Subcutaneous adipose tissue (tissue), 4 donors: ENCODE results near the gene KCNJ2. TPM values are rescaled to one million over a fixed set of nuclear protein-coding genes. Genes with fewer than 3 reads are reported as not detected.

Source experiments
- total RNA-seq, 4 donors: library from RNA; depleted of rRNA; stranded (reverse); fragments of >200 nt; gene quantifications; one replicate each; pipeline ENCODE4 v1.1.0, GENCODE V29; 2016
- TF ChIP-seq, protein P1 (sequence below): fragments of 450-650 bp; IDR thresholded peaks from one replicate; pipeline ENCODE4 v1.5.1; 2016; ENCODE audit warnings: low read depth, mild to moderate bottlenecking, control low read depth, antibody characterized with exemption, moderate library complexity

KCNJ2 gene
- total RNA-seq, 4 donors from 2014 or later, result 1.3 to 8.2 (median 4.6) TPM

DNA sequence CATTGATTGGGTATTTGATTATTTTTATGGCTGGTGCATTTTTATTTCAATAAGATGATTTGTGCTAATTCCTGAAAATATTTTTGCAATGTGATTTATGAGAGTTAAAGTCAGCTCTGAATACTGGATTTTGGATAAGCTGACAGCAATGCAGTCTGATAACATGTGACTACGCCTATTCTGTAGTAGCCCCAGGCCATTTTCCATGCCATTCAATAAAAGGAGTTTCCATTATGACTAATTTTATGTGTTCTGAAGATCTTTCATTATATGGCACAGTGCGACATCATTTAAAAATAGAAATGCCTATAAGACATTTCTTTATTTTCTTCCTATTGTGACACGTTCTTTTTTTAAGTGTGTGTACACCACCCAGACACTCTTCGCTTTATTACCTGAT, 46.3 kb downstream of the KCNJ2 start:
- TF ChIP-seq, protein P1, sequence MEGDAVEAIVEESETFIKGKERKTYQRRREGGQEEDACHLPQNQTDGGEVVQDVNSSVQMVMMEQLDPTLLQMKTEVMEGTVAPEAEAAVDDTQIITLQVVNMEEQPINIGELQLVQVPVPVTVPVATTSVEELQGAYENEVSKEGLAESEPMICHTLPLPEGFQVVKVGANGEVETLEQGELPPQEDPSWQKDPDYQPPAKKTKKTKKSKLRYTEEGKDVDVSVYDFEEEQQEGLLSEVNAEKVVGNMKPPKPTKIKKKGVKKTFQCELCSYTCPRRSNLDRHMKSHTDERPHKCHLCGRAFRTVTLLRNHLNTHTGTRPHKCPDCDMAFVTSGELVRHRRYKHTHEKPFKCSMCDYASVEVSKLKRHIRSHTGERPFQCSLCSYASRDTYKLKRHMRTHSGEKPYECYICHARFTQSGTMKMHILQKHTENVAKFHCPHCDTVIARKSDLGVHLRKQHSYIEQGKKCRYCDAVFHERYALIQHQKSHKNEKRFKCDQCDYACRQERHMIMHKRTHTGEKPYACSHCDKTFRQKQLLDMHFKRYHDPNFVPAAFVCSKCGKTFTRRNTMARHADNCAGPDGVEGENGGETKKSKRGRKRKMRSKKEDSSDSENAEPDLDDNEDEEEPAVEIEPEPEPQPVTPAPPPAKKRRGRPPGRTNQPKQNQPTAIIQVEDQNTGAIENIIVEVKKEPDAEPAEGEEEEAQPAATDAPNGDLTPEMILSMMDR, result no peak

DNA sequence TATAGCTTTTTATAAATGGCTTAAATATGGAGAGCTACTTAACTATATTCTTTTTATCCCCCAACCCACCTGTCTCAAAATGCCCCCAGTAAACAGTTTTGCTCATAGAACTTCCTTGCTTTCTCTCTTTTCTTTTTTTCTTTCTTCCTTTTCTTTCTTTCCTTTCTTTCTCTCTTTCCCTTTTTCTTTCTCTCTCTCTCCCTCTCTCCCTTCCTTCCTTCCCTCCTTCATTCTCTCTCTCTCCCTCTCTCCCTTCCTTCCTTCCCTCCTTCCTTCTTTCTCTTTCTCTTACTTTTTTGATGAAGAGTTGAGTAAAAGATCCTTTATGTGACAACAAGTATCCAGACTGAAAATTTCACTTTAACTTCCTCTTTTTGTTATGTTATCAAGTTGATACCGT, 48.2 kb downstream of the KCNJ2 start:
- TF ChIP-seq, protein P1, result no peak

DNA sequence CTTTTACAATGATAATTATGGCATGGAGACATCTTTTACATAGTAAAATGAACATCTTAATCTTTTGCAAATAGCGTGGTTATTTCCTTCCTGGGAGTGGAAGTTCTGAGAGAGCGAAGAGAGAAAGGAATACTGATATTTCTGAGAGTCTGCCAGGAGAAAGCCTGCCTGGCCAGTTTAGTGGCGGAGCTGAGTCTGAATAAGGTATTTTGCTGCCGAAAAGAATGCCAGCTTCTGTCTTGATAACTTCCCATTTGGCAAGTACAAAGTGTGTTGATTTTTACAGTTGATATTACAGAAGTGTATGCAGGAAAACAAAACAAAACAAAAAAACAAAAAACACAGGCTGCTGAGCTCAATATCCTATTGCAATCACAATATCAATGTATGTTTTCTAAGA, 55.9 kb downstream of the KCNJ2 start:
- TF ChIP-seq, protein P1, result no peak

Other genes with a start within 250 kb of the KCNJ2 start
- gene KCNJ16, start 94.3 kb upstream of the KCNJ2 start, total RNA-seq, result under 1 TPM in 3 of 4 donors, not detected in 1; 0.49 to 0.66 (median 0.51) TPM